Trophoblast cell (in vitro differentiated cells and primary cell): ENCODE results near the gene BTNL8.

ENCODE experiments used
- DNase-seq, 2 donors: peaks; one replicate each; pipeline ENCODE4 v3.0.0-alpha.2; 2016
- H2AFZ ChIP-seq: 2 replicates; pipeline ENCODE4 v1.6.1; 2013; ENCODE audit warnings: low read length, moderate library complexity, mild to moderate bottlenecking; ENCODE audit not compliant: insufficient read depth, poor library complexity
- H2AK5ac ChIP-seq: 2 replicates; pipeline ENCODE4 v1.6.1; 2013; ENCODE audit warnings: mild to moderate bottlenecking, low read length
- H2BK120ac ChIP-seq: 2 replicates; pipeline ENCODE4 v1.6.1; 2013; ENCODE audit warnings: low read length, mild to moderate bottlenecking, moderate library complexity; ENCODE audit not compliant: insufficient read depth, poor library complexity
- H2BK12ac ChIP-seq: 2 replicates; pipeline ENCODE4 v1.6.1; 2013; ENCODE audit warnings: mild to moderate bottlenecking, low read length, moderate library complexity
- H2BK5ac ChIP-seq: 2 replicates; pipeline ENCODE4 v1.6.1; 2013; ENCODE audit warnings: low read length, low read depth, moderate library complexity, mild to moderate bottlenecking; ENCODE audit not compliant: poor library complexity
- H3K14ac ChIP-seq: 2 replicates; pipeline ENCODE4 v1.6.1; 2013; ENCODE audit warnings: mild to moderate bottlenecking, low read length
- H3K18ac ChIP-seq: 2 replicates; pipeline ENCODE4 v1.6.1; 2013; ENCODE audit warnings: mild to moderate bottlenecking, low read length
- H3K23ac ChIP-seq: 2 replicates; pipeline ENCODE4 v1.6.1; 2013; ENCODE audit warnings: low read length
- H3K27ac ChIP-seq: 2 replicates; pipeline ENCODE4 v1.5.1; 2013; ENCODE audit warnings: low read depth, mild to moderate bottlenecking, inconsistent platforms, low read length, moderate library complexity
- H3K27me3 ChIP-seq: 2 replicates; pipeline ENCODE4 v1.6.1; 2013; ENCODE audit warnings: inconsistent platforms, mild to moderate bottlenecking, low read length, moderate library complexity; ENCODE audit not compliant: insufficient read depth
- H3K36me3 ChIP-seq, 2 experiments: 1 replicate in 1 of 2; 2 replicates in 1 of 2; pipeline ENCODE4 v1.6.1; 2013; ENCODE audit warnings: low read length in 2 of 2, mild to moderate bottlenecking in 2 of 2, moderate library complexity in 1 of 2; ENCODE audit not compliant: insufficient read depth in 2 of 2, control insufficient read depth in 1 of 2
- H3K4ac ChIP-seq: 2 replicates; pipeline ENCODE4 v1.6.1; 2013; ENCODE audit warnings: low read depth, mild to moderate bottlenecking, low read length, moderate library complexity
- H3K4me1 ChIP-seq, 2 experiments: 1 replicate in 1 of 2; 2 replicates in 1 of 2; pipeline ENCODE4 v1.6.1; 2013; ENCODE audit warnings: low read length in 2 of 2, mild to moderate bottlenecking in 2 of 2, moderate library complexity in 1 of 2; ENCODE audit not compliant: insufficient read depth in 2 of 2, control insufficient read depth in 1 of 2
- H3K4me2 ChIP-seq: 2 replicates; pipeline ENCODE4 v1.6.1; 2013; ENCODE audit warnings: inconsistent platforms, mild to moderate bottlenecking, low read length, moderate library complexity
- H3K4me3 ChIP-seq: 2 replicates; pipeline ENCODE4 v1.5.1; 2013; ENCODE audit warnings: mild to moderate bottlenecking, low read depth, low read length, inconsistent platforms
- H3K79me1 ChIP-seq: one replicate; pipeline ENCODE4 v1.6.1; 2013; ENCODE audit warnings: low read length
- H3K79me2 ChIP-seq: 2 replicates; pipeline ENCODE4 v1.6.1; 2013; ENCODE audit warnings: low read length, mild to moderate bottlenecking; ENCODE audit not compliant: control insufficient read depth, insufficient read depth, poor library complexity
- H3K9ac ChIP-seq: 2 replicates; pipeline ENCODE4 v1.6.1; 2013; ENCODE audit warnings: mild to moderate bottlenecking, low read length
- H3K9me3 ChIP-seq: 2 replicates; pipeline ENCODE4 v1.6.1; 2013; ENCODE audit warnings: low read depth, mild to moderate bottlenecking, control low read depth, inconsistent platforms, low read length; ENCODE audit not compliant: insufficient read depth
- H4K12ac ChIP-seq: 2 replicates; pipeline ENCODE4 v1.6.1; 2013; ENCODE audit warnings: low read depth, mild to moderate bottlenecking, low read length, moderate library complexity
- H4K8ac ChIP-seq: 2 replicates; pipeline ENCODE4 v1.6.1; 2013; ENCODE audit warnings: low read depth, mild to moderate bottlenecking, low read length, moderate library complexity
- H4K91ac ChIP-seq: one replicate; pipeline ENCODE4 v1.6.1; 2013; ENCODE audit warnings: low read depth, mild to moderate bottlenecking, low read length, moderate library complexity
- WGBS: extraction: QIAGEN DNeasy Blood & Tissue Kit; methylation state at CpG from one replicate; pipeline ENCODE4 v1.1.7; 2013; ENCODE audit warnings: missing lambda C conversion rate; ENCODE audit not compliant: insufficient read length, insufficient coverage; ENCODE audit errors: extremely low coverage; 5-methylcytosine and 5-hydroxymethylcytosine counted together

Gene BTNL8

GRCh38 chr5:180976518-180976917, 77.6 kb downstream of the BTNL8 start:
- Histone ChIP-seq H3K23ac (no peak overlapping the region), H3K27ac (no peak overlapping the region), H3K27me3 (no peaks in the 10 kb centered on the region), H3K9me3 (peaks cover 3% of the 10 kb centered on the region), H3K4me1 (no peaks in the 10 kb centered on the region), H2BK12ac (no peak overlapping the region), H3K4ac (no peak overlapping the region), H4K12ac (no peak overlapping the region), H3K9ac (no peak overlapping the region), H3K14ac (no peak overlapping the region), H3K79me2 (no peaks in the 10 kb centered on the region), H4K8ac (no peak overlapping the region), H3K79me1 (no peaks in the 10 kb centered on the region), H3K18ac (no peak overlapping the region), H3K4me2 (no peak overlapping the region), H2BK5ac (no peak overlapping the region), H3K4me3 (no peak overlapping the region), H2AFZ (no peak overlapping the region), H2AK5ac (no peak overlapping the region), H2BK120ac (no peak overlapping the region), H3K36me3 (no peaks in the 10 kb centered on the region), H4K91ac (no peak overlapping the region)
- DNase-seq, result no peak
- WGBS, result no CpG with 5 or more reads among the region's 6 CpGs

GRCh38 chr5:180977852-180978251, 78.9 kb downstream of the BTNL8 start:
- WGBS, result no CpG with 5 or more reads among the region's 1 CpG
- Histone ChIP-seq H3K79me2 (no peaks in the 10 kb centered on the region), H3K14ac (no peak overlapping the region), H4K8ac (no peak overlapping the region), H3K9ac (no peak overlapping the region), H3K9me3 (peaks cover 3% of the 10 kb centered on the region), H2AFZ (no peak overlapping the region), H3K4me1 (no peaks in the 10 kb centered on the region), H3K27ac (no peak overlapping the region), H2BK120ac (no peak overlapping the region), H4K12ac (no peak overlapping the region), H3K27me3 (no peaks in the 10 kb centered on the region), H3K4me2 (no peak overlapping the region), H3K18ac (no peak overlapping the region), H3K36me3 (no peaks in the 10 kb centered on the region), H3K23ac (no peak overlapping the region), H2BK12ac (no peak overlapping the region), H3K4ac (no peak overlapping the region), H2AK5ac (no peak overlapping the region), H2BK5ac (no peak overlapping the region), H3K4me3 (no peak overlapping the region), H4K91ac (no peak overlapping the region), H3K79me1 (no peaks in the 10 kb centered on the region)
- no peak for DNase-seq

- H3K4ac ChIP-seq, result no peak overlapping the region
- H4K12ac ChIP-seq, result no peak overlapping the region
- no peak overlapping the region for H2BK5ac ChIP-seq
- H3K79me2 ChIP-seq, result no peaks in the 10 kb centered on the region
- H3K4me1 ChIP-seq, result no peaks in the 10 kb centered on the region
- H4K8ac ChIP-seq, result no peak overlapping the region
- no peak overlapping the region for H3K9ac ChIP-seq
- H2AFZ ChIP-seq, result no peak overlapping the region
- no peak overlapping the region for H3K23ac ChIP-seq
- H3K27me3 ChIP-seq, result no peaks in the 10 kb centered on the region
- no peak overlapping the region for H3K27ac ChIP-seq
- no peaks in the 10 kb centered on the region for H3K9me3 ChIP-seq
- no peak overlapping the region for H3K4me2 ChIP-seq
- no peaks in the 10 kb centered on the region for H3K36me3 ChIP-seq
- H3K14ac ChIP-seq, result no peak overlapping the region
- no peak overlapping the region for H4K91ac ChIP-seq
- no peak overlapping the region for H3K4me3 ChIP-seq
- no peak overlapping the region for H2BK120ac ChIP-seq
- no peak for DNase-seq
- H2AK5ac ChIP-seq, result no peak overlapping the region
- H2BK12ac ChIP-seq, result no peak overlapping the region
- no CpG with 5 or more reads among the region's 23 CpGs for WGBS
- H3K79me1 ChIP-seq, result no peaks in the 10 kb centered on the region
- no peak overlapping the region for H3K18ac ChIP-seq
Measured at GRCh38 chr5:180982008-180982741, 83.2 kb downstream of the BTNL8 start.

DNA sequence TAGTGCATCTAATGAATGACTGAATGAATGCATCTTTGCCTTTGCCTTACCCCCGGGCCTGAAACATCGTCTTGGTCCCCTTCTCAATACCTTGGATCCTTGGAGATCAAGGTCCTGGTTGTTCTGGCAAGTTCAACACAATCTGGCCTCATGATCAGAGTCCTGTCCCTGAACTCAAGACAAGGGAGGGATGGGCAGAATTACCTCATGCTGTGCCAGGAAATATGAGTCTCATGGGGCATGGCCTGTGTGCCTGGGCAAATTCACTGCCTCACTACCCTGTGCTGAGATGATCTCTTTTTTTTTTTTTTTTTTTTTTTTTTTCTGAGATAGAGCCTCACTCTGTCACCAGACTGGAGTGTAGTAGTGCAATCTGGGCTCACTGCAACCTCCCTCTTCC, 89.1 kb downstream of the BTNL8 start:
- H3K9ac ChIP-seq, result no peak overlapping the region
- no peaks in the 10 kb centered on the region for H3K27me3 ChIP-seq
- H3K36me3 ChIP-seq, result no peaks in the 10 kb centered on the region
- H4K8ac ChIP-seq, result no peak overlapping the region
- H2BK120ac ChIP-seq, result no peak overlapping the region
- H2BK12ac ChIP-seq, result no peak overlapping the region
- no peak overlapping the region for H3K4me2 ChIP-seq
- no peaks in the 10 kb centered on the region for H3K4me1 ChIP-seq
- no peaks in the 10 kb centered on the region for H3K79me2 ChIP-seq
- DNase-seq, result no peak
- no peaks in the 10 kb centered on the region for H3K9me3 ChIP-seq
- H3K4ac ChIP-seq, result no peak overlapping the region
- no peak overlapping the region for H2AFZ ChIP-seq
- H3K79me1 ChIP-seq, result no peaks in the 10 kb centered on the region
- H3K18ac ChIP-seq, result no peak overlapping the region
- H3K4me3 ChIP-seq, result no peak overlapping the region
- H3K27ac ChIP-seq, result no peak overlapping the region
- no peak overlapping the region for H4K12ac ChIP-seq
- no peak overlapping the region for H3K23ac ChIP-seq
- H2AK5ac ChIP-seq, result no peak overlapping the region
- WGBS, result no CpG with 5 or more reads among the region's 2 CpGs
- H3K14ac ChIP-seq, result no peak overlapping the region
- no peak overlapping the region for H4K91ac ChIP-seq
- H2BK5ac ChIP-seq, result no peak overlapping the region
